Uterus (tissue), 2 donors: ENCODE measurements around the gene CARD11.

ENCODE experiments used
- POLR2A ChIP-seq, 2 donors: fragments of 450-650 bp; IDR thresholded peaks; one replicate each; pipeline ENCODE4 v1.6.1; 2016; ENCODE audit warnings: antibody characterized with exemption in 2 of 2, mild to moderate bottlenecking in 1 of 2, moderate library complexity in 1 of 2
- TF ChIP-seq, protein P1 (sequence below), 4 experiments: fragments of 200-600 bp in 2 of 4; fragments of 450-650 bp in 2 of 4; sonication (generic) in 2 of 4; IDR thresholded peaks; one replicate each; pipeline ENCODE4 v1.5.1; 2016 to 2019; ENCODE audit warnings: antibody characterized with exemption in 4 of 4, mild to moderate bottlenecking in 2 of 4, moderate library complexity in 1 of 4

DNA sequence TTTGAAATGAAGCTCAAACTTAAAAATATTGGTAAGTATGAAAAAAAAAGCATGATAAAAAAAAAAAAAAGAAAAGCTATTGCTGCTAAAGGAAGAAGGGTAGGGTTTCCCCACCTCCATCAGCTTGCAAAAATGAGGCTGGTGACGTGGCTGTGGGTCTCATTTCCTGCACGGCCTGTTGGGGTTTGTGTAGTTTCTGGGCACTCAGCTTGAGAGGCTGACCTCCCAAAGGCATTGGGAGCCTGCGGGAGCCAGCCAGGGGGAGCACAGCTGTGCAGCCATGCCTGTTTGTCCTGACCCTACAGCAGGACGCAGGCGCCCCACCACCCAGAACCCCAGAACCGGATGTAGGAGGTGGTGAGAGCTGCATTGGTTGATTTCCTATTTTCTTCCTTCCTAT lies 48.8 kb upstream of the CARD11 start:
- TF ChIP-seq, protein P1, sequence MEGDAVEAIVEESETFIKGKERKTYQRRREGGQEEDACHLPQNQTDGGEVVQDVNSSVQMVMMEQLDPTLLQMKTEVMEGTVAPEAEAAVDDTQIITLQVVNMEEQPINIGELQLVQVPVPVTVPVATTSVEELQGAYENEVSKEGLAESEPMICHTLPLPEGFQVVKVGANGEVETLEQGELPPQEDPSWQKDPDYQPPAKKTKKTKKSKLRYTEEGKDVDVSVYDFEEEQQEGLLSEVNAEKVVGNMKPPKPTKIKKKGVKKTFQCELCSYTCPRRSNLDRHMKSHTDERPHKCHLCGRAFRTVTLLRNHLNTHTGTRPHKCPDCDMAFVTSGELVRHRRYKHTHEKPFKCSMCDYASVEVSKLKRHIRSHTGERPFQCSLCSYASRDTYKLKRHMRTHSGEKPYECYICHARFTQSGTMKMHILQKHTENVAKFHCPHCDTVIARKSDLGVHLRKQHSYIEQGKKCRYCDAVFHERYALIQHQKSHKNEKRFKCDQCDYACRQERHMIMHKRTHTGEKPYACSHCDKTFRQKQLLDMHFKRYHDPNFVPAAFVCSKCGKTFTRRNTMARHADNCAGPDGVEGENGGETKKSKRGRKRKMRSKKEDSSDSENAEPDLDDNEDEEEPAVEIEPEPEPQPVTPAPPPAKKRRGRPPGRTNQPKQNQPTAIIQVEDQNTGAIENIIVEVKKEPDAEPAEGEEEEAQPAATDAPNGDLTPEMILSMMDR (IDR thresholded peaks at IDR 0.05), result no peak
- no peak for TF ChIP-seq POLR2A (IDR thresholded peaks at IDR 0.05)
